NCI-H2029 (cell line): ENCODE results near the gene FGF3.

ENCODE experiments used
- DNase-seq: peaks from one replicate; lab custom pipeline; 2025; lab: John Stamatoyannopoulos, UW

Gene FGF3

GRCh38 chr11:69844396-69844795 is 25.2 kb upstream of the FGF3 start:
- DNase-seq, result no peak

GRCh38 chr11:69843529-69843921 is 24.3 kb upstream of the FGF3 start:
- no peak for DNase-seq

GRCh38 chr11:69842746-69843528 is 23.7 kb upstream of the FGF3 start:
- DNase-seq, result no peak

GRCh38 chr11:69841859-69842698 is 22.9 kb upstream of the FGF3 start:
- no peak for DNase-seq

- no peak for DNase-seq
Measured at GRCh38 chr11:69841170-69841858, 22.1 kb upstream of the FGF3 start.

GRCh38 chr11:69840371-69841169 is 21.4 kb upstream of the FGF3 start:
- no peak for DNase-seq

GRCh38 chr11:69839516-69839915 is 20.3 kb upstream of the FGF3 start:
- DNase-seq, result no peak

- DNase-seq, result no peak
Measured at GRCh38 chr11:69837791-69838190, 18.6 kb upstream of the FGF3 start.

GRCh38 chr11:69836401-69836800 is 17.2 kb upstream of the FGF3 start:
- DNase-seq, result no peak

- DNase-seq, result no peak
Measured at GRCh38 chr11:69834811-69835800, 15.9 kb upstream of the FGF3 start.

- no peak for DNase-seq
Measured at GRCh38 chr11:69834251-69834650, 15.0 kb upstream of the FGF3 start.

GRCh38 chr11:69832561-69833413 is 13.6 kb upstream of the FGF3 start:
- DNase-seq, result no peak

- no peak for DNase-seq
Measured at GRCh38 chr11:69831985-69832384, 12.8 kb upstream of the FGF3 start.

- no peak for DNase-seq
Measured at GRCh38 chr11:69830086-69830485, 10.9 kb upstream of the FGF3 start.

- DNase-seq, result no peak
Measured at GRCh38 chr11:69828971-69829344, 9.7 kb upstream of the FGF3 start.

GRCh38 chr11:69828276-69828970 is 9.2 kb upstream of the FGF3 start:
- DNase-seq, result no peak

GRCh38 chr11:69826773-69827172 is 7.6 kb upstream of the FGF3 start:
- no peak for DNase-seq

GRCh38 chr11:69825941-69826340 is 6.7 kb upstream of the FGF3 start:
- no peak for DNase-seq
